LoVo (cell line): ENCODE results near the gene PRRG2.

Experiments used
- DNase-seq: peaks from one replicate; pipeline ENCODE4 v3.0.0-alpha.2; 2016; ENCODE audit warnings: low spot score

PRRG2 gene

GRCh38 chr19:49557641-49558325 is 23.3 kb upstream of the PRRG2 start:
- DNase-seq: no peak

GRCh38 chr19:49558591-49558990 is 22.5 kb upstream of the PRRG2 start:
- no peak for DNase-seq

- DNase-seq: no peak
Measured at GRCh38 chr19:49559443-49559842, 21.7 kb upstream of the PRRG2 start.

- DNase-seq: no peak
Measured at GRCh38 chr19:49559928-49560327, 21.2 kb upstream of the PRRG2 start.

GRCh38 chr19:49560358-49560900 is 20.7 kb upstream of the PRRG2 start:
- no peak for DNase-seq

GRCh38 chr19:49564616-49565045 is 16.5 kb upstream of the PRRG2 start:
- DNase-seq: no peak

GRCh38 chr19:49565261-49565660 is 15.9 kb upstream of the PRRG2 start:
- DNase-seq: no peak

GRCh38 chr19:49566302-49566701 is 14.8 kb upstream of the PRRG2 start:
- DNase-seq: no peak

GRCh38 chr19:49567861-49568441 is 13.2 kb upstream of the PRRG2 start:
- peak; percentile 52 for DNase-seq

GRCh38 chr19:49570138-49570856 is 10.8 kb upstream of the PRRG2 start:
- peak; percentile 83 for DNase-seq

GRCh38 chr19:49570997-49571676 is 10.0 kb upstream of the PRRG2 start:
- DNase-seq: no peak

GRCh38 chr19:49573009-49573408 is 8.1 kb upstream of the PRRG2 start:
- DNase-seq: no peak

GRCh38 chr19:49573425-49573824 is 7.7 kb upstream of the PRRG2 start:
- no peak for DNase-seq

- no peak for DNase-seq
Measured at GRCh38 chr19:49574206-49574755, 6.8 kb upstream of the PRRG2 start.

- no peak for DNase-seq
Measured at GRCh38 chr19:49579193-49579592, 1.9 kb upstream of the PRRG2 start.

- DNase-seq: no peak
Measured at GRCh38 chr19:49579947-49580263, 1.2 kb upstream of the PRRG2 start.

GRCh38 chr19:49580264-49581006 is 681 bp upstream of the PRRG2 start, which contains the start of gene NOSIP:
NOSIP (minus strand) TSS chr19:49580556; CDS start chr19:49560691, 19,865 bp downstream.
- DNase-seq: peak; percentile 97

- DNase-seq: no peak
Measured at GRCh38 chr19:49583239-49583638, 2.1 kb downstream of the PRRG2 start.

- no peak for DNase-seq
Measured at GRCh38 chr19:49585023-49585422, 3.9 kb downstream of the PRRG2 start.

- no peak for DNase-seq
Measured at GRCh38 chr19:49587227-49587626, 6.1 kb downstream of the PRRG2 start.

- no peak for DNase-seq
Measured at GRCh38 chr19:49588365-49589122, 7.4 kb downstream of the PRRG2 start.
